ENCODE results near the gene HUWE1.

DNA sequence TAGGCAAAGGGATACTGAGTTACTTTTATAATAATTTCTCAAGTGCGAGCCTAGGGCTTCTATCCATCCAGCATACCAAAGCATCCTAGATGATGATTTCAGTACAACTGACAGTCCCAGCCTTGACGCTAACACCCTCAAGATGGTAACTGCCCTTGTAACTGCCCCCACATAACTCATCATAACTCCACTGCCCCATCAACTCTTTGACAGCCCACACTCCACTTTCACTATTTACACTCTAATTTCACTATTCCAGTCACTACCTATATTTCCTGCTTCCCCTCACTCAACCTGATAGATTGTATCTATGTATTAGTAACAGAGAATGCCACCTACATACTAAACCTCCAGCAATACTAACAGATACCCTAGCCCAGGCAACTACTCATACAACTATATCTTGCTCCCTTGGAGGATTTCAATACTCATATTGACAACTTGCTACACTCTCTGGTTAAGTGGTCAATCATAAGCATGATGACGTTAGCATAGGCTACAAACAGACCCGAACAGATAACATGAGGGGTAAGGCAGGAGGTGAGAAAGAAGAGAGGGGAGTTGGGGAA, 65.0 kb downstream of the HUWE1 start:
- TF ChIP-seq, protein P1, sequence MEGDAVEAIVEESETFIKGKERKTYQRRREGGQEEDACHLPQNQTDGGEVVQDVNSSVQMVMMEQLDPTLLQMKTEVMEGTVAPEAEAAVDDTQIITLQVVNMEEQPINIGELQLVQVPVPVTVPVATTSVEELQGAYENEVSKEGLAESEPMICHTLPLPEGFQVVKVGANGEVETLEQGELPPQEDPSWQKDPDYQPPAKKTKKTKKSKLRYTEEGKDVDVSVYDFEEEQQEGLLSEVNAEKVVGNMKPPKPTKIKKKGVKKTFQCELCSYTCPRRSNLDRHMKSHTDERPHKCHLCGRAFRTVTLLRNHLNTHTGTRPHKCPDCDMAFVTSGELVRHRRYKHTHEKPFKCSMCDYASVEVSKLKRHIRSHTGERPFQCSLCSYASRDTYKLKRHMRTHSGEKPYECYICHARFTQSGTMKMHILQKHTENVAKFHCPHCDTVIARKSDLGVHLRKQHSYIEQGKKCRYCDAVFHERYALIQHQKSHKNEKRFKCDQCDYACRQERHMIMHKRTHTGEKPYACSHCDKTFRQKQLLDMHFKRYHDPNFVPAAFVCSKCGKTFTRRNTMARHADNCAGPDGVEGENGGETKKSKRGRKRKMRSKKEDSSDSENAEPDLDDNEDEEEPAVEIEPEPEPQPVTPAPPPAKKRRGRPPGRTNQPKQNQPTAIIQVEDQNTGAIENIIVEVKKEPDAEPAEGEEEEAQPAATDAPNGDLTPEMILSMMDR (IDR thresholded peaks at IDR 0.05): no peak
- no peak for TF ChIP-seq POLR2A (IDR thresholded peaks at IDR 0.05)

Measured in heart left ventricle (tissue), 13 donors.